B cell (primary cell): Measurements from ENCODE around the gene ARHGEF38. TPM values are rescaled to one million over a fixed set of nuclear protein-coding genes. Genes with fewer than 3 reads are reported as not detected.

Source experiments
- ATAC-seq: fragments of 200-7000 bp; cut with Tn5 transposase; one replicate; pipeline ENCODE4 v1.10.0; 2021; ENCODE audit warnings: low read depth, mild to moderate bottlenecking, moderate number of reproducible peaks, moderate library complexity
- CTCF ChIA-PET: fragments of 350-600 bp; sonication (Branson Sonifier 250); formaldehyde crosslinking; loops from one replicate; lab custom pipeline; 2021; ENCODE audit warnings: antibody characterized with exemption, inconsistent platforms; lab: Charles Lee
- POLR2A ChIA-PET: fragments of 350-600 bp; sonication (Branson Sonifier 250); formaldehyde crosslinking; loops from one replicate; lab custom pipeline; 2021; ENCODE audit warnings: antibody characterized with exemption; lab: Charles Lee
- DNase-seq: peaks from one replicate; pipeline ENCODE4 v3.0.0; 2013
- H2AFZ ChIP-seq: 2 replicates; pipeline ENCODE4 v1.6.1; 2012; ENCODE audit warnings: mild to moderate bottlenecking, low read depth, low read length; ENCODE audit not compliant: insufficient read depth, poor library complexity, severe bottlenecking
- H3K27ac ChIP-seq, 2 donors: 1 replicate in 1 of 2; 2 replicates in 1 of 2; pipeline ENCODE4 v1.5.1; 2012 to 2013; ENCODE audit warnings: low read length in 2 of 2, mild to moderate bottlenecking in 2 of 2, moderate library complexity in 1 of 2
- H3K27me3 ChIP-seq, 4 experiments: fragments of 200-600 bp in 1 of 4; sonication (generic) in 1 of 4; replicated peaks in 1 of 4; 1 replicate in 2 of 4; 2 replicates in 2 of 4; pipeline versions ENCODE4 v1.6.1 to v1.7.0; 2013 to 2016; ENCODE audit warnings: low read length in 3 of 4, mild to moderate bottlenecking in 2 of 4, mixed read lengths in 1 of 4, moderate library complexity in 1 of 4; ENCODE audit not compliant: insufficient read depth in 4 of 4, control insufficient read depth in 3 of 4; ENCODE audit errors: control extremely low read depth in 1 of 4
- H3K36me3 ChIP-seq, 2 experiments: replicated peaks in 1 of 2; 1 replicate in 1 of 2; 2 replicates in 1 of 2; pipeline versions ENCODE4 v1.6.1 to v1.7.1; 2013; ENCODE audit warnings: low read length in 1 of 2; ENCODE audit not compliant: insufficient read depth in 2 of 2, control insufficient read depth in 1 of 2; ENCODE audit errors: control extremely low read depth in 1 of 2, extremely low read depth in 1 of 2
- H3K4me1 ChIP-seq, 2 donors: fragments of 200-600 bp in 1 of 2; sonication (generic) in 1 of 2; 1 replicate in 1 of 2; 2 replicates in 1 of 2; pipeline versions ENCODE4 v1.5.1 to v1.6.1; 2013 to 2017; ENCODE audit warnings: low read length in 2 of 2; ENCODE audit not compliant: control insufficient read depth in 2 of 2, insufficient read depth in 2 of 2
- H3K4me2 ChIP-seq: replicated peaks from 2 replicates; pipeline ENCODE3; 2012; ENCODE audit warnings: mild to moderate bottlenecking, low read depth, low read length; ENCODE audit not compliant: poor library complexity, severe bottlenecking
- H3K4me3 ChIP-seq, 5 experiments: fragments of 200-600 bp in 1 of 5; sonication (generic) in 1 of 5; 1 replicate in 3 of 5; 2 replicates in 2 of 5; pipeline versions ENCODE4 v1.5.1 to v1.7.0; 2011 to 2016; ENCODE audit warnings: low read length in 4 of 5, mild to moderate bottlenecking in 4 of 5, low read depth in 2 of 5, control low read depth in 1 of 5, moderate library complexity in 1 of 5; ENCODE audit not compliant: insufficient read depth in 1 of 5; ENCODE audit errors: control extremely low read depth in 1 of 5, extremely low read depth in 1 of 5
- H3K79me2 ChIP-seq: fragments of 200-600 bp; sonication (generic); one replicate; pipeline ENCODE4 v1.6.0; 2016; ENCODE audit warnings: low read length; ENCODE audit not compliant: control insufficient read depth, insufficient read depth
- H3K9ac ChIP-seq: fragments of 200-600 bp; sonication (generic); 2 replicates; pipeline ENCODE4 v1.6.1; 2017; ENCODE audit warnings: mild to moderate bottlenecking, low read length, moderate library complexity
- H3K9me3 ChIP-seq, 3 donors: one replicate each; pipeline versions ENCODE4 v1.6.1 to v1.7.1; 2013; ENCODE audit warnings: low read length in 2 of 3; ENCODE audit not compliant: control insufficient read depth in 2 of 3, insufficient read depth in 1 of 3; ENCODE audit errors: control extremely low read depth in 1 of 3
- H4K20me1 ChIP-seq: 2 replicates; pipeline ENCODE4 v1.6.0; 2012; ENCODE audit warnings: mild to moderate bottlenecking, low read length; ENCODE audit not compliant: insufficient read depth, control insufficient read depth, poor library complexity, severe bottlenecking
- H3K27ac Mint-ChIP-seq: one replicate; pipeline ENCODE4 v1.8.0; 2021; ENCODE audit warnings: mixed read lengths
- H3K27me3 Mint-ChIP-seq: one replicate; pipeline ENCODE4 v1.8.0; 2021; ENCODE audit warnings: mixed read lengths
- H3K4me1 Mint-ChIP-seq: one replicate; pipeline ENCODE4 v1.8.0; 2021; ENCODE audit warnings: mixed read lengths
- H3K4me3 Mint-ChIP-seq: one replicate; pipeline ENCODE4 v1.8.0; 2021; ENCODE audit warnings: mixed read lengths
- H3K9me3 Mint-ChIP-seq: one replicate; pipeline ENCODE4 v1.8.0; 2022; ENCODE audit warnings: mixed read lengths; ENCODE audit not compliant: insufficient read depth
- CTCF ChIP-seq: fragments of 200-600 bp; IDR thresholded peaks from one replicate; pipeline ENCODE4 v1.8.0; 2022; ENCODE audit warnings: antibody characterized with exemption, mild to moderate bottlenecking
- EZH2 ChIP-seq: IDR thresholded peaks from 2 replicates; pipeline ENCODE4 v1.6.1; 2012; ENCODE audit warnings: borderline replicate concordance, low read depth, mild to moderate bottlenecking, moderate library complexity, low read length; ENCODE audit not compliant: insufficient read depth, poor library complexity, severe bottlenecking
- WGBS: methylation state at CpG from one replicate; pipeline ENCODE4 v1.1.5; 2013; ENCODE audit warnings: missing lambda C conversion rate; ENCODE audit not compliant: insufficient coverage; 5-methylcytosine and 5-hydroxymethylcytosine counted together
- intact Hi-C: fragments of 100-400 bp; cut with micrococcal nuclease; formaldehyde crosslinking; loops from one replicate; pipeline ENCODE4 v1.10.0; 2022
- polyA plus RNA-seq: library from polyadenylated mRNA; depleted of rRNA; stranded (reverse); fragments of >200 nt; gene quantifications from 2 replicates; pipeline ENCODE4 v1.2.3, GENCODE V29; 2012
- total RNA-seq, 2 donors: library from RNA; stranded (reverse); fragments of 120-200 nt in 1 of 2; gene quantifications; 1 replicate in 1 of 2; 2 replicates in 1 of 2; pipeline versions ENCODE4 v1.2.3 to v1.2.4, GENCODE V29; 2013 to 2022

Gene ARHGEF38
- total and polyA plus RNA-seq, 2 donors (not counting 1 experiment from before 2014, with no cell fraction given): not detected

GRCh38 chr4:105587841-105588240 lies 35.4 kb downstream of the ARHGEF38 start:
- ChIA-PET POLR2A (no interaction called here), CTCF (no interaction called here)
- TF ChIP-seq CTCF (no peak), EZH2 (no peak)
- DNase-seq: no peak
- no peaks in the 10 kb centered on the region for H4K20me1 ChIP-seq
- H3K9me3 ChIP-seq: no peaks in the 10 kb centered on the region
- intact Hi-C loops: no loop called here
- H3K79me2 ChIP-seq: no peaks in the 10 kb centered on the region
- Mint-ChIP-seq H3K9me3 (no peaks in the 10 kb centered on the region), H3K4me1 (no peaks in the 10 kb centered on the region), H3K27me3 (peaks cover 9% of the 10 kb centered on the region), H3K4me3 (no peak overlapping the region), H3K27ac (no peak overlapping the region)
- no peak overlapping the region for H3K27ac ChIP-seq
- no peak for ATAC-seq
- H2AFZ ChIP-seq: no peak overlapping the region
- no peaks in the 10 kb centered on the region for H3K36me3 ChIP-seq
- no peak overlapping the region for H3K4me2 ChIP-seq
- no peaks in the 10 kb centered on the region for H3K4me1 ChIP-seq
- WGBS: no CpG with 5 or more reads among the region's 2 CpGs
- H3K9ac ChIP-seq: no peak overlapping the region
- H3K27me3 ChIP-seq: no peaks in the 10 kb centered on the region
- no peak overlapping the region for H3K4me3 ChIP-seq

GRCh38 chr4:105588252-105588651 lies 35.8 kb downstream of the ARHGEF38 start:
- no peaks in the 10 kb centered on the region for H3K9me3 ChIP-seq
- H4K20me1 ChIP-seq: no peaks in the 10 kb centered on the region
- H3K27ac Mint-ChIP-seq: no peak overlapping the region
- H3K27me3 Mint-ChIP-seq: peaks cover 9% of the 10 kb centered on the region
- ATAC-seq: no peak
- intact Hi-C loops: no loop called here
- H3K4me3 Mint-ChIP-seq: no peak overlapping the region
- no peaks in the 10 kb centered on the region for H3K4me1 ChIP-seq
- TF ChIP-seq CTCF (no peak), EZH2 (no peak)
- ChIA-PET CTCF (no interaction called here), POLR2A (no interaction called here)
- no peaks in the 10 kb centered on the region for H3K79me2 ChIP-seq
- H3K4me2 ChIP-seq: no peak overlapping the region
- H3K4me1 Mint-ChIP-seq: no peaks in the 10 kb centered on the region
- H3K27me3 ChIP-seq: no peaks in the 10 kb centered on the region
- H3K4me3 ChIP-seq: no peak overlapping the region
- H2AFZ ChIP-seq: no peak overlapping the region
- no peak overlapping the region for H3K27ac ChIP-seq
- no peak overlapping the region for H3K9ac ChIP-seq
- DNase-seq: no peak
- no CpG with 5 or more reads among the region's 3 CpGs for WGBS
- H3K9me3 Mint-ChIP-seq: no peaks in the 10 kb centered on the region
- no peaks in the 10 kb centered on the region for H3K36me3 ChIP-seq
